ENCODE data around the gene FAM13B. TPM values are rescaled to one million over a fixed set of nuclear protein-coding genes. Genes with fewer than 3 reads are reported as not detected.
A peak's percentile ranks its signal among the peaks of the same experiment; 100 is the strongest.

FAM13B gene
- total and polyA plus RNA-seq, 2 of the 8 experiments (the other 6 are each of a cell fraction or from before 2014, with no cell fraction given) = 6.4 to 17.0 TPM

DNA sequence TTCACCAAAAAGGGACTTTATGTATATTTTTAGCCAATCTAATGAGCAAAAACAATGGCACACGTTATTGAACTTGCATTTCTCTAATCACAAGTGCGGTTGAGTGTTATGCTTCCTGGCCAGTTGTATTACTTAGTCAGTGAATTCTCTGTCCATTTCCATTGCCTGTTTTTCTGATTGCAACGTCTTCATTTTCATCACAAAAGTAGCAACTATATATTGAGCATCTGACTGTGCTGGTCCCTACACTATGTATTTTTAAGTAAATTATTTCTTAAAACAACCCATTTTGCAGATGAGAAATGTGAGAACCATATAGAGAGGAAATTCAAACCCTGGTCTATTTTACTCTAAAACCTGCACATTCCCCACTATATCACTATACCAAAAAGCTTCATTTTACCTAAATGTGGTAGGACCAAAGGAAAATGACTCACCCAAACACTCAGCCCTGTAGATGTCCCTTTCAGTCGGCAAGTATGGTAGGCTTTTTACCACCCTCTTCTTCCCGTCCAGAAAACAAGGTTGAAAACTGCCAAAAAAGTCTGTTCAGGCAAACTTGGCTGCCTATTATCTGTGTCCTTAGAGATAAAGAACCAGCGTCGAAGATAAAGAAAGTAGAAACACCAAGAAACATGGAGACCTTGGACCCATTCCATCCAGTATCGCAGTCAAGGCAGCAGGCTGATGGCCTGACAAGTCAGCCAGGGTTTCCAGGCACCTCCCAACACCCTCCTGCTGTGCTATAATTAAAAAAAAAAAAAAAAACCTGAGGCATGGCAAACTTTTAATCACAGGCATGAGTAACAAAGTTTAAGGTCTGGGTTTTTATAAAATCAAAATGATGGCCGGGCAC lies 18.8 kb upstream of the FAM13B start:
- POLR2A ChIA-PET (ENCODE audit: partially characterized antibody) = no interaction called here

More for the DNA sequence above, 18.8 kb upstream of the FAM13B start:
- no peak overlapping the region for H3K4me2 ChIP-seq (ENCODE audit: insufficient read depth in 1 of 2, low read depth in 2 of 2, low read length in 2 of 2)
- no peak overlapping the region for H2AK5ac ChIP-seq (ENCODE audit: low read depth, low read length)
- no peak overlapping the region for H3K23ac ChIP-seq (ENCODE audit: insufficient read length)
- H4K5ac ChIP-seq (ENCODE audit: insufficient read length, low read depth, low read length) = no peak overlapping the region
- H3K9me3 ChIP-seq (ENCODE audit: insufficient read depth in 2 of 2, low read depth in 1 of 2, low read length in 1 of 2) = no peaks in the 10 kb centered on the region
- CTCF ChIA-PET (ENCODE audit: partially characterized antibody) = interaction anchor here (0.7 to 1.6 kb wide), 3 partner anchors 18 to 32 kb away, joined by 3 to 5 read pairs (median 4); partner anchors contain the start of gene WNT8A
- no peak overlapping the region for H3K56ac ChIP-seq (replicated peaks; ENCODE audit: insufficient read length, low read depth, low read length)
- H2BK120ac ChIP-seq (replicated peaks; ENCODE audit: low read depth, low read length) = no peak overlapping the region
- H3K27ac ChIP-seq (ENCODE audit: low read depth, low read length) = no peak overlapping the region
- H3K27me3 ChIP-seq (replicated peaks in 1 of 4; ENCODE audit: control insufficient read depth in 3 of 4, extremely low read depth in 1 of 4, insufficient read depth in 3 of 4, low read length in 3 of 4) = no peaks in the 10 kb centered on the region
- WGBS, 2 experiments (ENCODE audit: extremely low coverage in 1 of 2, insufficient coverage in 1 of 2, insufficient read length in 1 of 2, insufficient replicate concordance in 2 of 2, low coverage in 1 of 2, low lambda C conversion rate in 2 of 2, missing lambda C conversion rate in 1 of 2) = 77% methylated on average over 9 of the region's 9 CpGs; no CpG with 5 or more reads in 1 of the 2 experiments
- FAIRE-seq (no peak), DNase-seq (ENCODE audit: low read depth in 1 of 2, low spot score in 2 of 2) (no peak)
- H2AFZ ChIP-seq (ENCODE audit: low read length) = 0 out of 2 replicates have a peak overlapping the region, but pooled peaks have one; percentile 73
- no peaks in the 10 kb centered on the region for H3K36me3 ChIP-seq (ENCODE audit: control insufficient read depth in 2 of 4, insufficient read depth in 4 of 4, low read length in 3 of 4)
- no peaks in the 10 kb centered on the region for H3K79me1 ChIP-seq (ENCODE audit: low read depth, low read length)
- H3K4me1 ChIP-seq (replicated peaks in 1 of 4; ENCODE audit: control insufficient read depth in 3 of 4, insufficient read depth in 4 of 4, low read length in 3 of 4) = peaks cover 0 to 3% (median 0%) of the 10 kb centered on the region in 4 experiments; a peak in 1 of 7 replicates
- no peak overlapping the region for H2BK5ac ChIP-seq (ENCODE audit: low read depth, low read length)
- H3K4me3 ChIP-seq (ENCODE audit: extremely low read depth in 1 of 4, insufficient read depth in 2 of 4, low read depth in 3 of 4, low read length in 4 of 4) = no peak overlapping the region
- H4K20me1 ChIP-seq (replicated peaks in 1 of 2; ENCODE audit: control insufficient read depth in 1 of 2, insufficient read depth in 2 of 2, low read length in 2 of 2) = no peaks in the 10 kb centered on the region
- no peak overlapping the region for H2BK15ac ChIP-seq (ENCODE audit: low read length)
- H4K91ac ChIP-seq (replicated peaks; ENCODE audit: insufficient read length, low read length) = no peak overlapping the region
- no peaks in the 10 kb centered on the region for H3K23me2 ChIP-seq (ENCODE audit: low read depth, low read length)
- H2BK12ac ChIP-seq (ENCODE audit: low read depth, low read length) = no peak overlapping the region
- no peak for TF ChIP-seq JUND (IDR thresholded peaks at IDR 0.05; ENCODE audit: low read length)
- no peak for TF ChIP-seq PHF8 (conservative IDR thresholded peaks at IDR 0.05; ENCODE audit: low read depth, low read length)
- TF ChIP-seq, protein P1, sequence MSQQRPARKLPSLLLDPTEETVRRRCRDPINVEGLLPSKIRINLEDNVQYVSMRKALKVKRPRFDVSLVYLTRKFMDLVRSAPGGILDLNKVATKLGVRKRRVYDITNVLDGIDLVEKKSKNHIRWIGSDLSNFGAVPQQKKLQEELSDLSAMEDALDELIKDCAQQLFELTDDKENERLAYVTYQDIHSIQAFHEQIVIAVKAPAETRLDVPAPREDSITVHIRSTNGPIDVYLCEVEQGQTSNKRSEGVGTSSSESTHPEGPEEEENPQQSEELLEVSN (IDR thresholded peaks at IDR 0.05) = no peak
- TF ChIP-seq POLR2A (IDR thresholded peaks at IDR 0.05; ENCODE audit: control extremely low read depth in 1 of 2, low read depth in 2 of 2, low read length in 2 of 2) = no peak
- no peak for TF ChIP-seq SIN3A (conservative IDR thresholded peaks at IDR 0.05 in 1 of 2, IDR thresholded peaks at IDR 0.05 in 1 of 2; ENCODE audit: low read depth in 1 of 2, low read length in 2 of 2)
- no peak for TF ChIP-seq TBP (IDR thresholded peaks at IDR 0.05; ENCODE audit: low read depth, low read length)
- TF ChIP-seq MAFK (IDR thresholded peaks at IDR 0.05; ENCODE audit: low read depth, low read length) = no peak
- TF ChIP-seq GTF2F1 (IDR thresholded peaks at IDR 0.05; ENCODE audit: borderline replicate concordance, low read depth, low read length) = no peak
- H3K9ac ChIP-seq (replicated peaks in 1 of 4; ENCODE audit: extremely low read depth in 1 of 4, low read depth in 3 of 4, low read length in 3 of 4) = no peak overlapping the region
- no peaks in the 10 kb centered on the region for H3K79me2 ChIP-seq (ENCODE audit: control insufficient read depth in 1 of 2, insufficient read depth in 2 of 2, low read length in 2 of 2)
- no peak overlapping the region for H3K4ac ChIP-seq (replicated peaks; ENCODE audit: insufficient read length, low read depth, low read length)
- no peak overlapping the region for H3K14ac ChIP-seq (ENCODE audit: insufficient read length)
- no peak overlapping the region for H4K8ac ChIP-seq (ENCODE audit: extremely low read depth, insufficient read depth, low read length)
- H2BK20ac ChIP-seq (ENCODE audit: low read length) = no peak overlapping the region
- no peak overlapping the region for H3K18ac ChIP-seq (ENCODE audit: extremely low read depth, low read length)

Measured in H1 (cell line).